A549 (cell line): ENCODE data around the gene DSCAML1.

ENCODE experiments used
- CTCF ChIP-seq: fragments of >200 bp; sonication (Bioruptor Twin); formaldehyde crosslinking; IDR thresholded peaks from 3 replicates; pipeline ENCODE4 v1.5.1; 2016
- EP300 ChIP-seq, 2 experiments: fragments of >200 bp; sonication (Bioruptor Twin); formaldehyde crosslinking; IDR thresholded peaks; 2 replicates in 1 of 2; 3 replicates in 1 of 2; pipeline ENCODE4 v1.6.1; 2016 to 2017
- RFX5 ChIP-seq: fragments of 450-650 bp; IDR thresholded peaks from 2 replicates; pipeline ENCODE4 v1.7.1; 2014; ENCODE audit warnings: antibody characterized with exemption, mild to moderate bottlenecking, moderate library complexity

- TF ChIP-seq RFX5 (no peak), CTCF (no peak), EP300 (IDR thresholded peaks at IDR 0.05) (no peak)
Measured at GRCh38 chr11:117457835-117458234, 339.2 kb downstream of the DSCAML1 start.
